Measurements from ENCODE around the gene KITLG. TPM values are rescaled to one million over a fixed set of nuclear protein-coding genes. Genes with fewer than 3 reads are reported as not detected.

KITLG gene
- polyA plus RNA-seq, 1 donor (not counting 4 experiments of a cell fraction or from before 2014, with no cell fraction given): 21.2 TPM

DNA sequence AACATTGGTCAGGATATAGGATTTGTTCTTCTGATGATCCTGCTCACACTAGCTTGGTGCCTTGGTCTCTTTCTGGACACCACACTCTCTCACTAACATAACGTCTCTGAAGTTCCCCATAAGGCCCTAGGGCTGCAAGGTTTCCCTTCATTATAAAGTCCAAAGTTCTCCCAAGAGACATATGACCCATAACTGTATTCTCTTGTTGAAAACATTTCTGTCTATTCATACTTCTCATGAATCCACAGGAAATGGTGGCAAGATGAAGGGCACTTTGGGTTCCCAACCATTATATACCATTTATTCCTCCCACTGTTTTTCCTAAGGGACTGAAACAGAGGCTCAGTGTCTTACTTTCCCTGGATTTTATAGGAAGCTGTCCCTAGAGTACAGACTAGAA, 37.1 kb upstream of the KITLG start:
- no peak for FAIRE-seq

DNA sequence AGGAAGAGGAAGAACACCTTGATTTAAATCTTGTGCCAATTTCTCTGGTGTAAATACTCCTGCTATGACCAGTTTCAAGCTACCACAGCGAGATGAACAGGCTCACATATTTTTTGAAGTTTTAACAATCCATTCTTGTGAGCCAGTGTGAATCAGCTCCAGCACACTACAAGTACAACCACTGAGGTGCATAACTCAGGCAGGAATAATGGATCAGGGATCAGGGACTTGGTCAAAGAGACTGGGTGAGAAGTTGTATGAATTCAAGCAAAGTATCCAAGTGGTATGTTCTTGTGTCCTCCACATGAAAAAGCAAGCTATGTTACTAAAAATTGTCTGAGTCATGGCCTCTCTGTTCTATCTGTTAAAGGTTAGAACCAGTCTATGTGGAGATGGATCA, 35.2 kb upstream of the KITLG start:
- peak overlapping the region; percentile 36 for H2AFZ ChIP-seq (ENCODE audit: control insufficient read depth, low read length)
- dilution Hi-C loops (cut with MboI; ENCODE audit: extremely low pct_ligation_motif_present, low sequenced_read_pairs): no loop called here
- no peaks in the 10 kb centered on the region for H3K9me1 ChIP-seq (ENCODE audit: control insufficient read depth, extremely low read depth, insufficient read depth, low read length)
- H3K4me3 ChIP-seq (ENCODE audit: control insufficient read depth in 2 of 3, extremely low read depth in 1 of 3, insufficient read depth in 2 of 3, low read depth in 1 of 3, low read length in 3 of 3): no peak overlapping the region
- H3K27ac ChIP-seq (ENCODE audit: control insufficient read depth, insufficient read depth, low read length): no peak overlapping the region
- H3K9me3 ChIP-seq (ENCODE audit: control insufficient read depth, low read depth, low read length): peaks cover 3% of the 10 kb centered on the region
- no peaks in the 10 kb centered on the region for H3K36me3 ChIP-seq (ENCODE audit: control insufficient read depth in 2 of 2, extremely low read depth in 1 of 2, insufficient read depth in 2 of 2, low read length in 2 of 2)
- H3K9ac ChIP-seq (ENCODE audit: control insufficient read depth, extremely low read depth, insufficient read depth, low read length): no peak overlapping the region
- TF ChIP-seq, protein P1, sequence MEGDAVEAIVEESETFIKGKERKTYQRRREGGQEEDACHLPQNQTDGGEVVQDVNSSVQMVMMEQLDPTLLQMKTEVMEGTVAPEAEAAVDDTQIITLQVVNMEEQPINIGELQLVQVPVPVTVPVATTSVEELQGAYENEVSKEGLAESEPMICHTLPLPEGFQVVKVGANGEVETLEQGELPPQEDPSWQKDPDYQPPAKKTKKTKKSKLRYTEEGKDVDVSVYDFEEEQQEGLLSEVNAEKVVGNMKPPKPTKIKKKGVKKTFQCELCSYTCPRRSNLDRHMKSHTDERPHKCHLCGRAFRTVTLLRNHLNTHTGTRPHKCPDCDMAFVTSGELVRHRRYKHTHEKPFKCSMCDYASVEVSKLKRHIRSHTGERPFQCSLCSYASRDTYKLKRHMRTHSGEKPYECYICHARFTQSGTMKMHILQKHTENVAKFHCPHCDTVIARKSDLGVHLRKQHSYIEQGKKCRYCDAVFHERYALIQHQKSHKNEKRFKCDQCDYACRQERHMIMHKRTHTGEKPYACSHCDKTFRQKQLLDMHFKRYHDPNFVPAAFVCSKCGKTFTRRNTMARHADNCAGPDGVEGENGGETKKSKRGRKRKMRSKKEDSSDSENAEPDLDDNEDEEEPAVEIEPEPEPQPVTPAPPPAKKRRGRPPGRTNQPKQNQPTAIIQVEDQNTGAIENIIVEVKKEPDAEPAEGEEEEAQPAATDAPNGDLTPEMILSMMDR (optimal IDR thresholded peaks at IDR 0.05 in 1 of 3, IDR thresholded peaks at IDR 0.05 in 1 of 3, conservative IDR thresholded peaks at IDR 0.05 in 1 of 3; ENCODE audit: extremely low read depth in 1 of 3, insufficient read depth in 2 of 3, low read length in 3 of 3): no peak
- no peak for TF ChIP-seq EZH2 (IDR thresholded peaks at IDR 0.05; ENCODE audit: low read length)
- no peaks in the 10 kb centered on the region for H4K20me1 ChIP-seq (ENCODE audit: control insufficient read depth, extremely low read depth, insufficient read depth, low read length)
- H3K27me3 ChIP-seq (ENCODE audit: control insufficient read depth, extremely low read depth, insufficient read depth, low read length): no peaks in the 10 kb centered on the region
- peak; percentile 30 for DNase-seq (ENCODE audit: low read depth, low spot score)
- H3K79me2 ChIP-seq (ENCODE audit: control insufficient read depth, insufficient read depth, low read length): no peaks in the 10 kb centered on the region
- H3K4me2 ChIP-seq (ENCODE audit: control insufficient read depth, extremely low read depth, insufficient read depth, low read depth, low read length): peak overlapping the region; percentile 8
- FAIRE-seq: peak; percentile 92
- H3K4me1 ChIP-seq (ENCODE audit: control insufficient read depth, extremely low read depth, insufficient read depth, low read length): peaks cover 8% of the 10 kb centered on the region

More for the DNA sequence above, 37.1 kb upstream of the KITLG start:
- Histone ChIP-seq H3K4me2 (ENCODE audit: control insufficient read depth, extremely low read depth, insufficient read depth, low read depth, low read length) (no peak overlapping the region), H4K20me1 (ENCODE audit: control insufficient read depth, extremely low read depth, insufficient read depth, low read length) (no peaks in the 10 kb centered on the region), H3K9me1 (ENCODE audit: control insufficient read depth, extremely low read depth, insufficient read depth, low read length) (no peaks in the 10 kb centered on the region), H3K79me2 (ENCODE audit: control insufficient read depth, insufficient read depth, low read length) (no peaks in the 10 kb centered on the region), H3K9ac (ENCODE audit: control insufficient read depth, extremely low read depth, insufficient read depth, low read length) (no peak overlapping the region), H3K27me3 (ENCODE audit: control insufficient read depth, extremely low read depth, insufficient read depth, low read length) (no peaks in the 10 kb centered on the region), H2AFZ (ENCODE audit: control insufficient read depth, low read length) (no peak overlapping the region), H3K4me1 (ENCODE audit: control insufficient read depth, extremely low read depth, insufficient read depth, low read length) (peaks cover 8% of the 10 kb centered on the region), H3K9me3 (ENCODE audit: control insufficient read depth, low read depth, low read length) (peaks cover 3% of the 10 kb centered on the region), H3K4me3 (ENCODE audit: control insufficient read depth in 2 of 3, extremely low read depth in 1 of 3, insufficient read depth in 2 of 3, low read depth in 1 of 3, low read length in 3 of 3) (no peak overlapping the region), H3K36me3 (ENCODE audit: control insufficient read depth in 2 of 2, extremely low read depth in 1 of 2, insufficient read depth in 2 of 2, low read length in 2 of 2) (no peaks in the 10 kb centered on the region), H3K27ac (ENCODE audit: control insufficient read depth, insufficient read depth, low read length) (no peak overlapping the region)
- TF ChIP-seq, protein P1 (optimal IDR thresholded peaks at IDR 0.05 in 1 of 3, IDR thresholded peaks at IDR 0.05 in 1 of 3, conservative IDR thresholded peaks at IDR 0.05 in 1 of 3; ENCODE audit: extremely low read depth in 1 of 3, insufficient read depth in 2 of 3, low read length in 3 of 3): no peak
- no peak for TF ChIP-seq EZH2 (IDR thresholded peaks at IDR 0.05; ENCODE audit: low read length)
- no peak for DNase-seq (ENCODE audit: low read depth, low spot score)
- dilution Hi-C loops (cut with MboI; ENCODE audit: extremely low pct_ligation_motif_present, low sequenced_read_pairs): no loop called here

Measured in keratinocyte (primary cell).